Liver (tissue), 9 donors: ENCODE data around the gene EIF3I. TPM values are rescaled to one million over a fixed set of nuclear protein-coding genes. Genes with fewer than 3 reads are reported as not detected.

Experiments used
- DNase-seq: peaks from one replicate; pipeline ENCODE4 v3.0.0-alpha.2; 2017; ENCODE audit warnings: low spot score
- H3K27ac ChIP-seq, 2 donors: one replicate each; pipeline ENCODE4 v1.7.0; 2013; ENCODE audit warnings: inconsistent platforms in 2 of 2, low read length in 2 of 2, control low read depth in 1 of 2, low read depth in 1 of 2, mild to moderate bottlenecking in 1 of 2
- H3K27me3 ChIP-seq, 4 donors: one replicate each; pipeline versions ENCODE4 v1.6.1 to v1.7.0; 2013; ENCODE audit warnings: low read length in 3 of 4, inconsistent platforms in 1 of 4, mild to moderate bottlenecking in 1 of 4, moderate library complexity in 1 of 4; ENCODE audit not compliant: control insufficient read depth in 4 of 4, insufficient read depth in 4 of 4
- H3K36me3 ChIP-seq, 4 donors: one replicate each; pipeline versions ENCODE4 v1.6.1 to v1.7.0; 2013; ENCODE audit warnings: low read length in 3 of 4, mild to moderate bottlenecking in 3 of 4, low read depth in 1 of 4, moderate library complexity in 1 of 4; ENCODE audit not compliant: control insufficient read depth in 4 of 4, insufficient read depth in 3 of 4
- H3K4me1 ChIP-seq, 4 donors: one replicate each; pipeline versions ENCODE4 v1.6.1 to v1.7.0; 2013; ENCODE audit warnings: low read length in 3 of 4, mild to moderate bottlenecking in 3 of 4, moderate library complexity in 1 of 4; ENCODE audit not compliant: control insufficient read depth in 4 of 4, insufficient read depth in 4 of 4
- H3K4me3 ChIP-seq, 3 donors: one replicate each; pipeline versions ENCODE4 v1.6.1 to v1.7.0; 2013; ENCODE audit warnings: low read length in 3 of 3, control low read depth in 1 of 3, low read depth in 1 of 3, mild to moderate bottlenecking in 1 of 3
- H3K9ac ChIP-seq, 2 donors: one replicate each; pipeline ENCODE4 v1.7.0; 2013; ENCODE audit warnings: low read length in 2 of 2, mild to moderate bottlenecking in 2 of 2, moderate library complexity in 2 of 2, control low read depth in 1 of 2, low read depth in 1 of 2
- H3K9me3 ChIP-seq, 4 donors: one replicate each; pipeline versions ENCODE4 v1.6.1 to v1.7.0; 2013; ENCODE audit warnings: low read length in 3 of 4; ENCODE audit not compliant: control insufficient read depth in 4 of 4
- CTCF ChIP-seq: fragments of 150-350 bp; IDR thresholded peaks from 2 replicates; pipeline ENCODE4 v1.5.1; 2017; ENCODE audit warnings: improper control_type of control experiment, low read depth, low read length; ENCODE audit not compliant: missing input control
- EGR1 ChIP-seq, 2 donors: IDR thresholded peaks; 2 replicates each; pipeline ENCODE4 v1.6.1; 2016 to 2018; ENCODE audit warnings: antibody characterized with exemption in 2 of 2, low read depth in 2 of 2
- FOXA1 ChIP-seq: IDR thresholded peaks from 2 replicates; pipeline ENCODE4 v1.6.1; 2016; ENCODE audit warnings: antibody characterized with exemption
- FOXA2 ChIP-seq: IDR thresholded peaks from 2 replicates; pipeline ENCODE4 v1.6.1; 2016; ENCODE audit warnings: antibody characterized with exemption
- GABPA ChIP-seq, 2 donors: IDR thresholded peaks in 1 of 2; conservative IDR thresholded peaks in 1 of 2; 2 replicates each; pipeline ENCODE4 v1.6.1; 2016; ENCODE audit warnings: antibody characterized with exemption in 2 of 2, mild to moderate bottlenecking in 1 of 2, moderate library complexity in 1 of 2
- HNF4A ChIP-seq, 2 donors: conservative IDR thresholded peaks; 2 replicates each; pipeline ENCODE4 v1.6.1; 2016; ENCODE audit warnings: antibody characterized with exemption in 2 of 2, mild to moderate bottlenecking in 2 of 2
- HNF4G ChIP-seq: IDR thresholded peaks from 2 replicates; pipeline ENCODE4 v1.6.1; 2016; ENCODE audit warnings: antibody characterized with exemption
- JUND ChIP-seq, 2 donors: IDR thresholded peaks; 2 replicates each; pipeline ENCODE4 v1.6.1; 2016; ENCODE audit warnings: antibody characterized with exemption in 2 of 2
- MAX ChIP-seq: IDR thresholded peaks from 2 replicates; pipeline ENCODE4 v1.6.1; 2016; ENCODE audit warnings: antibody characterized with exemption
- NR2F2 ChIP-seq: IDR thresholded peaks from 2 replicates; pipeline ENCODE4 v1.6.1; 2016; ENCODE audit warnings: antibody characterized with exemption
- RXRA ChIP-seq, 2 donors: IDR thresholded peaks; 2 replicates each; pipeline ENCODE4 v1.6.1; 2017 to 2018; ENCODE audit warnings: antibody characterized with exemption in 2 of 2, mild to moderate bottlenecking in 1 of 2
- SP1 ChIP-seq: IDR thresholded peaks from 2 replicates; pipeline ENCODE4 v1.6.1; 2018; ENCODE audit warnings: antibody characterized with exemption, mild to moderate bottlenecking
- TAF1 ChIP-seq: conservative IDR thresholded peaks from 2 replicates; pipeline ENCODE4 v1.6.1; 2016; ENCODE audit warnings: antibody characterized with exemption, mild to moderate bottlenecking
- ZBTB33 ChIP-seq: IDR thresholded peaks from 2 replicates; pipeline ENCODE4 v1.6.1; 2016; ENCODE audit warnings: antibody characterized with exemption
- WGBS: extraction: QIAGEN DNeasy Blood & Tissue Kit; methylation state at CpG from one replicate; pipeline ENCODE4 v1.1.7; 2013; 5-methylcytosine and 5-hydroxymethylcytosine counted together
- polyA plus RNA-seq, 2 donors: library from polyadenylated mRNA; stranded (reverse) in 1 of 2; unstranded in 1 of 2; fragments of 200-250 nt in 1 of 2; fragments of >200 nt in 1 of 2; fragmentation: Nextera tagmentation in 1 of 2; extraction: Ambion mirVana in 1 of 2; gene quantifications; one replicate each; pipeline versions ENCODE4 v1.2.1 to v1.2.3, GENCODE V29; 2013 to 2015
- total RNA-seq, 2 donors: library from RNA; depleted of rRNA; stranded (reverse); fragments of >200 nt; gene quantifications; one replicate each; pipeline ENCODE4 v1.2.3, GENCODE V29; 2014
- donor health status: healthy.
- donor health status: healthy.
- donor health status: healthy.
- donor health status: healthy.
- donor health status: healthy.

EIF3I gene
- total and polyA plus RNA-seq, 4 donors, result 75.0 to 114 (median 99.7) TPM

GRCh38 chr1:32228771-32229170 is 6.6 kb downstream of the EIF3I start:
- Histone ChIP-seq H3K27me3 (no peaks in the 10 kb centered on the region), H3K4me3 (no peak overlapping the region), H3K36me3 (peaks cover 9 to 62% (median 46%) of the 10 kb centered on the region in 4 donors), H3K4me1 (peaks cover 2 to 9% (median 8%) of the 10 kb centered on the region in 4 donors), H3K27ac (no peak overlapping the region), H3K9me3 (no peaks in the 10 kb centered on the region), H3K9ac (no peak overlapping the region)
- WGBS, result 83% methylated on average over 3 of the region's 3 CpGs
- DNase-seq, result no peak
- TF ChIP-seq NR2F2 (no peak), RXRA (IDR thresholded peaks at IDR 0.05) (no peak), SP1 (no peak), ZBTB33 (no peak), FOXA2 (no peak), HNF4A (conservative IDR thresholded peaks at IDR 0.05) (no peak), GABPA (IDR thresholded peaks at IDR 0.05 in 1 of 2, conservative IDR thresholded peaks at IDR 0.05 in 1 of 2) (no peak), FOXA1 (no peak), JUND (IDR thresholded peaks at IDR 0.05) (no peak), MAX (no peak)

GRCh38 chr1:32231843-32232432 is 9.7 kb downstream of the EIF3I start:
- peaks cover 5 to 56% (median 38%) of the 10 kb centered on the region in 4 donors for H3K36me3 ChIP-seq
- no peaks in the 10 kb centered on the region for H3K4me1 ChIP-seq
- no peak for DNase-seq
- WGBS, result 92% methylated on average over 5 of the region's 5 CpGs
- H3K9me3 ChIP-seq, result no peaks in the 10 kb centered on the region
- TF ChIP-seq MAX (no peak), SP1 (no peak), TAF1 (no peak), HNF4A (conservative IDR thresholded peaks at IDR 0.05) (no peak), HNF4G (no peak), RXRA (IDR thresholded peaks at IDR 0.05) (no peak), NR2F2 (no peak), FOXA2 (no peak), GABPA (IDR thresholded peaks at IDR 0.05 in 1 of 2, conservative IDR thresholded peaks at IDR 0.05 in 1 of 2) (no peak), EGR1 (IDR thresholded peaks at IDR 0.05; ENCODE audit: low read depth in 2 of 2) (no peak), ZBTB33 (no peak), JUND (IDR thresholded peaks at IDR 0.05) (no peak), CTCF (no peak)
- H3K27ac ChIP-seq, result no peak overlapping the region
- H3K9ac ChIP-seq, result no peak overlapping the region
- H3K4me3 ChIP-seq, result no peak overlapping the region
- no peaks in the 10 kb centered on the region for H3K27me3 ChIP-seq
